NT2/D1 (cell line): ENCODE data around the gene MLNR.

ENCODE experiments used
- SUZ12 ChIP-seq: IDR thresholded peaks from 2 replicates; pipeline ENCODE4 v1.6.1; 2011; ENCODE audit not compliant: insufficient read length, insufficient read depth; ENCODE audit errors: extremely low read depth
- YY1 ChIP-seq: IDR thresholded peaks from 2 replicates; pipeline ENCODE4 v1.6.1; 2011; ENCODE audit not compliant: insufficient read length, insufficient read depth
- ZNF274 ChIP-seq: IDR thresholded peaks from 2 replicates; pipeline ENCODE4 v1.6.1; 2011; ENCODE audit warnings: mild to moderate bottlenecking, low read depth, low read length

GRCh38 chr13:49185264-49185663, 34.9 kb upstream of the MLNR start:
- TF ChIP-seq YY1, result no peak
- no peak for TF ChIP-seq ZNF274
- TF ChIP-seq SUZ12, result no peak
